Activated T-helper 1 cell treated with Interleukin-2 at 50 U/mL for 16 hours (primary cell): ENCODE results near the gene GOLGA8S.
"Not testable (repeated sequence)": the region's sequence is repeated elsewhere in the genome, so short reads cannot be mapped to it uniquely, and the experiment has no call there.

Experiments
- DNase-seq: peaks from one replicate; pipeline ENCODE4 v3.0.0-alpha.2; 2020; ENCODE audit warnings: low read depth

The GOLGA8S gene, protein sequence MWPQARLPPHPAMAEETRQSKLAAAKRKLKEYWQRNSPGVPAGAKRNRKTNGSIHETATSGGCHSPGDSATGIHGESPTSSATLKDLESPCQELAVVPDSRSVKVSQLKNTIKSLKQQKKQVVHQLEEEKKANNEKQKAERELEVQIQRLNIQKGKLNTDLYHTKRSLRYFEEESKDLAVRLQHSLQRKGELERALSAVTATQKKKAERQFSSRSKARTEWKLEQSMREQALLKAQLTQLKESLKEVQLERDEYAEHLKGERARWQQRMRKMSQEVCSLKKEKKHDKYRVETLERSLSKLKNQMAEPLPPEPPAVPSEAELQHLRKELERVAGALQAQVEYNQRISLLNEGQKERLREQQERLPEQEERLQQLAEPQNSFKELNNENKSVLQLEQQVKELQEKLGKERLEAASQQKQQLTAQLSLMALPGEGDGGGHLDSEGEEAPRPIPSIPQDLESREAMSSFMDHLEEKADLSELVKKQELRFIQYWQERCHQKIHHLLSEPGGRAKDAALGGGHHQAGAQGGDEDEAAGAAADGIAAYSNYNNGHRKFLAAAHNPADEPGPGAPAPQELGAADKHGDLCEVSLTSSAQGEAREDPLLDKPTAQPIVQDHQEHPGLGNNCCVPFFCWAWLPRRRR

DNA sequence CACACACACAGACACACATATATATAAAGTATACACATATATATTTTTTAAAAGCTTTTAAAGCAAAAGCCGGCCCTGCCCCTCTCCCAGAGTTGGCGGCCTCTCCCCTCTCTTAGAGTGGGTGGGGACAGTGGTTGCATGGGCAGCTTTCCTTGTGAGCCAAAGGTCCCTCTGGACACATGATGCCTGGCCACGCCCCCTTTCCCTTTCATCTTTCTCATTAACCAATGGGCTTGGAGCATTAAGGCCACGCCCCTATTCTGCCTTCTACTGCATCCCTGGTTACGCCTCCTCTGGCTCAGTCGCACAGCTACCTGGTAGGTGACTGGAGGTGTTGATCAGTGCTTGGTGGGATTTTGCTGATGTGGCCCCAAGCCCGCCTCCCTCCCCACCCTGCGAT lies at the start of gene GOLGA8S:
Gene GOLGA8S (plus strand): TSS at position 301 of the 400 bp plus-strand sequence. CDS start 62 bp downstream, at position 363.
- not testable (repeated sequence) for DNase-seq

DNA sequence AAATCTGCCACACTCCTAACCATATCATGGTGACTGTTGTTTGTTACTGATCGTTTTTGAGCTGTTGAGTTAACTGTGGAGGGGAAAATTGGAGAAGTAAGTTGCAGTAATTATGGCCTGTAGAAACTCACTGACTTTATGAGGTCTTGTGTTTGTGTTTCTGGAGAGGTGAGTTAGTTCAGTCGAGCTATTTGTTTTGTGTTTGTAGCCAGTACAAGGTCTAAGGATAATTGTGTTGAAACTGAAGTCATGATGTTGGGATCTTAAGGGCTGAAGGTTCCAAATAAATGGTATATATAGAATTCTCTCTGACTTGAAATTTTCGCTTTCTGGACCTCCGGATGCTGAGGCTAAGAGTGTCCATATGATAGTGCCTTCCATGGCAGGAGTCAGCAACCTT lies 49.7 kb upstream of the GOLGA8S start:
- DNase-seq = not testable (repeated sequence)

- DNase-seq = not testable (repeated sequence)
These were observed 48.6 kb upstream of the GOLGA8S start for GRCh38 chr15:23305921-23306320.

DNA sequence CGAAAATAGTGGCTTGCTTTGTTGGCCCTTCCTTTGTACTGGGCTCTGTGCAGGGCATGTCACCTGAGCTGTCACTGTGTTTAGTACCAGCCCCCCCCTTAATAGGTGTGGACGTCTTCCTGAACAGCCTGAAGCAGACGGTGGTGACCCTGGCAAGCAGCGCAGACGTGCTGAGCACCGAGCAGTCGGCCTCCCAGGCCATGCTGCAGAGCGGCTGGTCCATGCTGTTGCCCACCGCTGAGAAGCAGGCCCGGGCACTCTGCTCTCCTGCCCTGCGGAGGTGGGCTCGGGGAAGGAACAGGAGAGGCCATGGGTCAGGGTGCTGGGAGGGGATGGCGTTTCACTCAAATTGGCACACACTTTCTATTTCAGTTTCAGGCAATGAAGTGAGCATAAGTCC lies 43.3 kb upstream of the GOLGA8S start:
- DNase-seq = not testable (repeated sequence)

DNA sequence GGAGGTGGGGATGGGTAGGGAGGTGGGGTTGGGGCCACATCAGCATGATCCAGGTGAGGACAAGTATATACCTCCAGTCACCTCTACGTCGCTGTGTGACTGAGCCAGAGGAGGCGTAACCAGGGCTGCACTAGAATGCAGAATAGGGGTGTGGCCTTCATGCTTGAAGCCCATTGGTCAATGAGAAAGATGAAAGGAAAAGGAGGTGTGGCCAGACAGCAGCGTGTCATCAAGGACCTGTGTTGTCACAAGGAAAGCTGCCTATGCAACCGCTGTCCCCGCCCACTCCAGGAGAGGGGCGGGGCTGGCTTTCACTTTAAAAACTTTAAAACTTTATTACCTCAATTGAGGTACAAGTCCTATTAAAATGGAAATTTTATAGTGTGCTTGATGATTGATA lies 20.5 kb upstream of the GOLGA8S start, which contains the start of gene GOLGA6L26:
Gene GOLGA6L26 (minus strand): TSS at position 101 of the 400 bp plus-strand sequence. CDS start 61 bp downstream, at position 40.
- DNase-seq = not testable (repeated sequence)

DNA sequence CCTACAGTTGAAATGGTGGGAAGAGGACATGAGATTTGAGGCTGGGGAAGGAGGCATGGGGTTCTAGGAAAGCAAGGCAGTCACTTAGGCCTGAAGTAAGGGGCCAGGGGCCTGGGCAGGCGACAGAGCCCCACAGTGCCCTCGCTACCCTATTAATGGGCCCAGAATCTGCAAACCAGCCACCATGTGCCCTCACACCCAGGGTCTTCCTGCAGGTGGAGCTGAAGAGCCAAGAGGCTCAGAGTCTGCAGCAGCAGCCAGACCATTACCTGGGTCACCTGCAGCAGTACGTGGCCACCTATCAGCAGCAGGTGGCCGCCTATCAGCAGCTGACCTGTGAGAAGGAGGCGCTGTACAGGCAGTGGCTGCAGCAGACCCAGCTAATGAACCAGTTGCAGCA lies 8.1 kb downstream of the GOLGA8S start:
- not testable (repeated sequence) for DNase-seq

DNA sequence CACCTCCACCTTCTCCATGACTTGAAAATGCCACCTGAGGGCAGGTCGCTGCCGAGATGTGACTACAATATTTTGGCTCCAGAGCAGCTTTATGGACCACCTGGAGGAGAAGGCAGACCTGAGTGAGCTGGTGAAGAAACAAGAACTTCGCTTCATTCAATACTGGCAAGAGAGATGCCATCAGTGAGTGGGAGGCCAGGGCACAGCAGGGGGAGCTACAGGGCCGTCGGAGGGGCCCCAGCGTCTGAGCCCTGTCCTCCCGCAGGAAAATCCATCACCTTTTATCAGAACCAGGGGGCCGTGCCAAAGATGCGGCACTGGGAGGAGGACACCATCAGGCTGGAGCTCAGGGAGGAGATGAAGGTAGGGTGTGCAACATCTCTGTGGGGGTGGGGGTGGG lies 9.7 kb downstream of the GOLGA8S start:
- not testable (repeated sequence) for DNase-seq

DNA sequence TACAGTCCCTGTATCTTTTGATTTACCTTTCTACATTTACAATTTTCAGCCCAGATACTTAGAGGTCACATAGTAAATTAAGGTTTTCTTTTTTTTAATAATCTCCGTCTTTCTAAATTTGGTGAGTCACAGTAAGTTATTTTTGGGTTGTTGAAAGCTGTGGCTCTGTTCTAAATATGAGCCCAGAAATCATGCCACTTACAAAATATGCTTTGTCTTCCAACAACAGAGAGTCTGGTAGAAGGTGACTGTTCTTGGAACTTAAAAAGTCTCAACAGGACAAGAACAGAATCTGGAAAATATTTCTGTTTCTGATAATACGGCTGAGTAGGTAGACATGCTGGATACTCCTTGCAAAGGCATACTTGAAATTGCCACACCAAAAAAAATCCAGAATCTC lies 16.0 kb downstream of the GOLGA8S start:
- no peak for DNase-seq

DNA sequence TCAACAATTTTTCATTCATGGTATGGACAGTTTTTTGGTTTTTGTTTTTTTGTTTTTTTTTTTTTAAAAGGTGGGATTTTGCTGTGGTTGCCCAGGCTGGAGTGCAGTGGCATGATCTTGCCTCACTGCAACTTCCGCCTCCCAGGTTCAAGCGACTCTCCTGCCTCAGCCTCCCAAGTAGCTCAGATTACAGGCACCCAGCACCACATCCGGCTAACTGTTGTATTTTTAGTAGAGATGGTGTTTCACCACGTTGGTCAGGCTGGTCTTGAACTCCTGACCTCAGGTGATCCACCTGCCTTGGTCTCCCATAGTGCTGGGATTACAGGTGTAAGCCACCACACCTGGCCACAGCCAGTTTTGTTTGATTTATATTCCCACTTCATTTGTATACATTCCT lies 16.6 kb downstream of the GOLGA8S start:
- DNase-seq = not testable (repeated sequence)

GRCh38 chr15:23371868-23372267 lies 17.3 kb downstream of the GOLGA8S start:
- DNase-seq = not testable (repeated sequence)

- DNase-seq = no peak
These were observed 17.7 kb downstream of the GOLGA8S start for GRCh38 chr15:23372284-23372683.

DNA sequence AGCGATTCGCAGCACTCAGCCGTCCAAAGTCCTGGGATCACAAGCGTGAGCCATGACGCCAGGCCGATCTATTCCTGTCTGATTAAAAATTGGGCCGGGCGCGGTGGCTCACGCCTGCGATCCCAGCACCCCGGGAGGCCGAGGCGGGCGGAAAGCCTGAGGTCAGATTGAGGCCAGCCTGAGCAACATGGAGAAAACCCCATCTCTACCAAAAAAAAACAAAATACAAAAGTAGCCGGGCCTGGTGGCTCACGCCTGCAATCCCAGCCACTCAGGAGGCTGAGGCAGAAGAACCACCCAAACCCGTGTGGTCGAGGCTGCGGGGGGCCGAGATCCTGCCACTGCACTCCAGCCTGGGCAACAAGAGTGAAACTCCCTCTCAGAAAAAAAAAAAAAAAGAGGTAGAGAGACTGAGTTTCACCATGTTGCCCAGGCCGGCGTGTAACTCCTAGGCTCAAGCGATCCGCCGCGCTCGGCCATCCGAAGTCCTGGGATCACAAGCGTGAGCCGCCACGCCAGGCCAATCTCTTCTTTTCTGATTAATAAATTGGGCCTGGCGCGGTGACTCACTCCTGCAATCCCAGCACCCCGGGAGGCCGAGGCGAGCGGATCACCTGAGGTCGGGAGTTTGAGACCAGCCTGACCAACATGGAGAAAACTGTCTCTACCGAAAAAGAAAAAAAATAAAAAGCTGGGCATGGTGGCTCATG lies 18.5 kb downstream of the GOLGA8S start:
- not testable (repeated sequence) for DNase-seq

GRCh38 chr15:23374226-23374625 lies 19.7 kb downstream of the GOLGA8S start:
- not testable (repeated sequence) for DNase-seq

- not testable (repeated sequence) for DNase-seq
These were observed 24.4 kb downstream of the GOLGA8S start for GRCh38 chr15:23378946-23379345.

DNA sequence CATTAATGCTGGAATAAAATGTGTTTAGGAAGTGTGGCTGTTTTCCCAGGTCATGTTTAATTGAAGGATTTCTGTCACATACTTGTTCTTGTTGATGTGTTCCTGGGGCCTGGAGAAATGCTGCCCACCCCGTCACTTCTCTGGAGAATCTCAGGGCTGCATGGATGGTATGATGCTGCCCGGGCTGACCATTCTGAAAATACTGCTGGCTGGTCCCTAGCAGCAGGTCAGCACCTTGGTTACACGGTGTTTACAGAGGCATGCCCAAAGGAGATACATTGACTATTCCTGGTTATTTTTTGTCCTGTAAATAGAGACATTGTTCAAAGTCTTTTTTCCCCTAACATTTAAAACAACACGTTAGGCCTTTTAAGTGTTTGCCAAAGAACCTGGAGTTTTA lies 26.2 kb downstream of the GOLGA8S start:
- DNase-seq = not testable (repeated sequence)

- DNase-seq = not testable (repeated sequence)
These were observed 26.6 kb downstream of the GOLGA8S start for GRCh38 chr15:23381192-23381591.

DNA sequence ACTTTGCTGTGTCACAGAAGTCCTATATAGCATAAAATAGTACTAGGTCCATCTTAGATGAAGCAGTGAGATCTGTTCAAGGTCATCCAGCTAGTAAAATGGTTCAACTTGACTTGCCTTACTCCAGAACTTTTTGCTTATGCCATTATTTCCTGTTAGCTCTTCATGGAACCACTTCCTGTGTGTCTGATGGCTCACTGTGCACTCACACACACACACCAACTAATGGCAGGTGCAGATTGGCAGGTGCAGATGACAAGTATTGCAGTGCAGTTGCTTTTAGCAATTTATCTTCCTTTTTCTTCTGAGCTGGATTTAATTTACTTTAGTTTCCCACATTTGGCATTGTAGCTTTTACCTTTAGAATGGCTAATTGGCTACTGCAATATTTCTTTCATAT lies 29.8 kb downstream of the GOLGA8S start:
- DNase-seq = no peak

DNA sequence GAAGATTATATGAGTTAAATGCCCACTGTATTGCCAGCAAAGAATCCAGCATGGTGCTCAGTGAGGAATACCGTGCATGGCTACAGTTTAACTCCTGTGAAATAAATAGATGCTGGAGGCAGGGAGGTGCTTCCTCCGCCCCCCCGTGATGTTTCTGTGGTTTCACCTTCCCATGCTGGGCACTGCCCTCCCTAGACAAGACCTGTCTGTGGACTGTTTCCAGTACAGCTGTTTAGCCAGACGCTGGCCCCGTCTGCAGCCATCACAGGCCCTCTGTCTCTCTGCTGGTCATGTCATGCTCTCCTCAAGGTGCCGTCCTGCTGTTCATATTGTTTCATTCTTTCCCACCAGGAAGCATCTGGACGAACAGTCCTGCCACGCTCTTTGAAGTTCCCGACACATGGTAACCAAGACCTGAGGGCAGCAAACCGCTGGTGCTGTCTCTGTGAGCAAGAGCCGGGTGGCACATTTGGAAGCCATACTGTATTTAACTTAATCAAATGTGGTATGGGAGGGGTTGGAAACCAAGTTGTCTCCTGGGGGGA lies 31.4 kb downstream of the GOLGA8S start:
- DNase-seq = no peak

GRCh38 chr15:23387621-23388190 lies 33.2 kb downstream of the GOLGA8S start:
- no peak for DNase-seq

- no peak for DNase-seq
These were observed 40.6 kb downstream of the GOLGA8S start for GRCh38 chr15:23395030-23395692.

DNA sequence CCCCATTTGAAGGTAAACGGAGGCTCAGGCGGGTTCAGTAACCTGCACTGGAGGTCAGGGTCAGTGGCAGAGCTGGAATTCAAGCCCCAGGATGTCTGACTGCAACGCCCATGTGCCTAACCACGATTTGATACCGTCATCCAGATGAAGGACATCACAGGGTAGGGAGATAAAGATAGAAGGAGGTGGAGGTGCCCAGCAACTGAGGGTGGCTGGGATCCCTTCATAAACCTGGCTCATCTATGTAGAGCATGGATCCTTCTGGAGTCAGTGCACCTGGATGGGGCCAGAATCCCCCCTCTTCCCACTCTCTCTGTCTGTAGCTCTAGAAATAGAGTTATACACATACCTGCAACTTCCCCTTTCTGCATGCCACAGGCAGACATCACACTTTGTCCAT lies 41.3 kb downstream of the GOLGA8S start:
- DNase-seq = no peak
